K562 (cell line): ENCODE measurements around the gene NCAPG2. TPM values are rescaled to one million over a fixed set of nuclear protein-coding genes. Genes with fewer than 3 reads are reported as not detected.

Experiments used
- ARID1B ChIP-seq: fragments of 450-650 bp; IDR thresholded peaks from 2 replicates; pipeline ENCODE4 v1.6.1; 2016; ENCODE audit warnings: antibody characterized with exemption, mild to moderate bottlenecking, inconsistent platforms
- BCOR ChIP-seq: fragments of 450-650 bp; IDR thresholded peaks from 2 replicates; pipeline ENCODE4 v1.6.1; 2016
- BDP1 ChIP-seq: IDR thresholded peaks from 3 replicates; pipeline ENCODE4 v1.6.1; 2011; ENCODE audit not compliant: insufficient read length, insufficient read depth
- CXXC5 ChIP-seq: fragments of 250-450 bp; sonication (Bioruptor Pico); IDR thresholded peaks from 2 replicates; pipeline ENCODE4 v1.8.0; 2022; ENCODE audit warnings: inconsistent platforms, mild to moderate bottlenecking, moderate library complexity
- ELK3 ChIP-seq: fragments of 450-650 bp; formaldehyde crosslinking; IDR thresholded peaks from 2 replicates; pipeline ENCODE4 v1.4.0; 2020; ENCODE audit warnings: mild to moderate bottlenecking
- FOXM1 ChIP-seq, 2 experiments: fragments of 450-650 bp in 1 of 2; sonication (generic) in 1 of 2; formaldehyde crosslinking in 1 of 2; IDR thresholded peaks; 2 replicates each; pipeline versions ENCODE4 v1.6.1 to v1.9.0; 2017 to 2022; ENCODE audit warnings: low read depth in 2 of 2, mild to moderate bottlenecking in 2 of 2, missing genetic modification reagents in 1 of 2, moderate library complexity in 1 of 2
- GTF2B ChIP-seq: IDR thresholded peaks from 2 replicates; pipeline ENCODE4 v1.6.1; 2011; ENCODE audit not compliant: insufficient read length; ENCODE audit errors: extremely low read depth
- HDAC1 ChIP-seq, 2 experiments: fragments of 450-650 bp; IDR thresholded peaks; 2 replicates each; pipeline ENCODE4 v1.6.1; 2016 to 2017; ENCODE audit warnings: inconsistent platforms in 1 of 2, mild to moderate bottlenecking in 1 of 2, moderate library complexity in 1 of 2
- HOXB6 ChIP-seq: fragments of 250-450 bp; sonication (Bioruptor Pico); IDR thresholded peaks from 2 replicates; pipeline ENCODE4 v1.5.1; 2022; ENCODE audit warnings: mild to moderate bottlenecking, borderline replicate concordance
- MAZ ChIP-seq, 2 experiments: fragments of 450-650 bp in 1 of 2; sonication (generic) in 1 of 2; formaldehyde crosslinking; IDR thresholded peaks in 1 of 2; conservative IDR thresholded peaks in 1 of 2; 2 replicates each; pipeline versions ENCODE4 v1.4.0 to v1.5.0; 2020; ENCODE audit warnings: mild to moderate bottlenecking in 1 of 2, missing genetic modification reagents in 1 of 2
- MYNN ChIP-seq, 2 experiments: sonication (generic); formaldehyde crosslinking in 1 of 2; IDR thresholded peaks; 2 replicates each; pipeline versions ENCODE4 v1.5.0 to v1.6.1; 2016 to 2020; ENCODE audit warnings: antibody characterized with exemption in 1 of 2, missing genetic modification reagents in 1 of 2
- NKRF ChIP-seq: fragments of 450-650 bp; IDR thresholded peaks from 2 replicates; pipeline ENCODE4 v1.6.1; 2016; ENCODE audit warnings: borderline replicate concordance
- TCF7L2 ChIP-seq: fragments of 150-350 bp; IDR thresholded peaks from 2 replicates; pipeline ENCODE4 v1.6.1; 2016; ENCODE audit warnings: low read depth, mild to moderate bottlenecking, low read length, moderate library complexity
- TCFL5 ChIP-seq: fragments of 250-450 bp; sonication (Bioruptor Pico); conservative IDR thresholded peaks from 2 replicates; pipeline ENCODE4 v1.6.1; 2021; ENCODE audit warnings: mild to moderate bottlenecking, moderate library complexity, matching md5 sums
- TEAD2 ChIP-seq: fragments of 450-650 bp; IDR thresholded peaks from 2 replicates; pipeline ENCODE4 v1.6.1; 2016; ENCODE audit warnings: missing genetic modification characterization, control low read depth, missing compliant biosample characterization
- TFAM ChIP-seq: fragments of 250-450 bp; sonication (Bioruptor Pico); conservative IDR thresholded peaks from 2 replicates; pipeline ENCODE4 v1.5.0; 2021; ENCODE audit warnings: mild to moderate bottlenecking, moderate library complexity
- XRCC4 ChIP-seq: IDR thresholded peaks from one replicate; pipeline ENCODE4 v1.6.1; 2011; ENCODE audit not compliant: insufficient read depth, insufficient read length; ENCODE audit errors: extremely low read depth
- ZBTB43 ChIP-seq: sonication (generic); formaldehyde crosslinking; IDR thresholded peaks from 2 replicates; pipeline ENCODE4 v1.8.0; 2023; ENCODE audit warnings: mild to moderate bottlenecking, missing genetic modification reagents
- ZKSCAN8 ChIP-seq: fragments of 200-800 bp; sonication (Bioruptor generic); IDR thresholded peaks from 2 replicates; pipeline ENCODE4 v1.6.1; 2016; ENCODE audit warnings: missing genetic modification characterization, missing compliant biosample characterization
- ZNF143 ChIP-seq: sonication (generic); formaldehyde crosslinking; IDR thresholded peaks from 2 replicates; pipeline ENCODE4 v1.9.0; 2022; ENCODE audit warnings: mild to moderate bottlenecking, missing genetic modification reagents
- ZNF263 ChIP-seq: sonication (generic); formaldehyde crosslinking; IDR thresholded peaks from 2 replicates; pipeline ENCODE4 v1.8.0; 2022; ENCODE audit warnings: mild to moderate bottlenecking, missing genetic modification reagents, borderline replicate concordance
- ZNF444 ChIP-seq: fragments of 250-450 bp; sonication (Bioruptor Pico); IDR thresholded peaks from 2 replicates; pipeline ENCODE4 v1.4.0; 2020; ENCODE audit warnings: mild to moderate bottlenecking, moderate library complexity
- ZZZ3 ChIP-seq: fragments of 450-650 bp; IDR thresholded peaks from 2 replicates; pipeline ENCODE4 v1.6.1; 2016; ENCODE audit warnings: antibody characterized with exemption, mild to moderate bottlenecking, moderate library complexity
- polyA plus RNA-seq, 8 experiments: library from polyadenylated mRNA; depleted of rRNA in 4 of 8; stranded (reverse) in 5 of 8; unstranded in 3 of 8; fragments of >200 nt; fragmentation: Nextera tagmentation in 2 of 8; fragmentation: Illumina TruSeq in 1 of 8; extraction: Ambion mirVana in 2 of 8; extraction: Trizol in 1 of 8; gene quantifications; 2 replicates each; pipeline versions ENCODE4 v1.2.1 to v1.2.3, GENCODE V29; 2011 to 2014; ENCODE audit warnings: inconsistent platforms in 1 of 8, missing spikeins in 1 of 8
- total RNA-seq, 7 experiments: library from RNA; depleted of rRNA in 6 of 7; stranded (reverse); fragments of >200 nt in 6 of 7; fragmentation: Illumina TruSeq in 2 of 7; extraction: Trizol in 2 of 7; gene quantifications; 2 replicates each; pipeline versions ENCODE4 v1.2.1 to v1.2.3, GENCODE V29; 2011 to 2021; ENCODE audit warnings: low replicate concordance in 1 of 7

NCAPG2 gene
- total and polyA plus RNA-seq, 9 of the 15 experiments (the other 6 are each of a cell fraction or from before 2014, with no cell fraction given), result 21.5 to 127 (median 86.1) TPM

GRCh38 chr7:158704524-158705233, at the start of gene NCAPG2 (continued):
- TF ChIP-seq NKRF, result peak; percentile 83; the same call in 1 of the 2 replicates
- no peak for TF ChIP-seq TFAM (CRISPR knock-in tag)
- no peak for TF ChIP-seq TCF7L2
- no peak; the same call in 1 of the 2 replicates for TF ChIP-seq ARID1B
- no peak for TF ChIP-seq HOXB6
- peak in 1 of 2 experiments; percentile 98; a peak in 2 of 4 replicates for TF ChIP-seq HDAC1 (IDR thresholded peaks at IDR 0.05)
- no peak for TF ChIP-seq ZZZ3
- TF ChIP-seq FOXM1 (IDR thresholded peaks at IDR 0.05; ENCODE audit: low read depth), result 0 out of 2 replicates have a peak, but pooled peaks have one; percentile 39
- TF ChIP-seq FOXM1 (CRISPR knock-in tag; IDR thresholded peaks at IDR 0.05; ENCODE audit: low read depth), result no peak
- no peak for TF ChIP-seq ELK3
- no peak for TF ChIP-seq TEAD2
- TF ChIP-seq MYNN (IDR thresholded peaks at IDR 0.05), result peak; percentile 97
- TF ChIP-seq MYNN (CRISPR knock-in tag; IDR thresholded peaks at IDR 0.05), result no peak
- TF ChIP-seq BDP1, result no peak
- TF ChIP-seq TCFL5, result no peak
- no peak for TF ChIP-seq GTF2B
- no peak for TF ChIP-seq ZKSCAN8 (CRISPR knock-in tag)
- no peak for TF ChIP-seq XRCC4
- TF ChIP-seq ZNF444 (CRISPR knock-in tag), result no peak
- peak; percentile 74; the same call in 1 of the 2 replicates for TF ChIP-seq ZNF263
- TF ChIP-seq MAZ (CRISPR knock-in tag; conservative IDR thresholded peaks at IDR 0.05 in 1 of 2, IDR thresholded peaks at IDR 0.05 in 1 of 2), result peak; percentile 97 to 98
- TF ChIP-seq CXXC5 (CRISPR knock-in tag), result peak; percentile 91
- peak; percentile 67; the same call in 1 of the 2 replicates for TF ChIP-seq ZBTB43 (CRISPR knock-in tag)
- TF ChIP-seq ZNF143 (CRISPR knock-in tag), result no peak
- no peak for TF ChIP-seq BCOR
